ENCODE measurements around the gene ZPLD1. TPM values are rescaled to one million over a fixed set of nuclear protein-coding genes. Genes with fewer than 3 reads are reported as not detected.

ZPLD1 gene
- total RNA-seq, 2 experiments from 2014 or later, result not detected

- intact Hi-C loops (cut with DNase I, micrococcal nuclease), result no loop called here
- Mint-ChIP-seq H3K27ac (no peak overlapping the region), H3K9me3 (no peaks in the 10 kb centered on the region), H3K4me3 (no peak overlapping the region), H3K27me3 (peaks cover 19% of the 10 kb centered on the region), H3K4me1 (ENCODE audit: low read depth) (no peaks in the 10 kb centered on the region), H3K36me3 (ENCODE audit: low read depth) (no peaks in the 10 kb centered on the region)
- no peak for TF ChIP-seq CTCF (IDR thresholded peaks at IDR 0.05)
- no peak for ATAC-seq (ENCODE audit: poor library complexity)
- H3K4me1 ChIP-seq (ENCODE audit: insufficient read depth, low read length), result no peaks in the 10 kb centered on the region
- no peaks in the 10 kb centered on the region for H3K9me3 ChIP-seq (ENCODE audit: control insufficient read depth in 1 of 2, insufficient read depth in 1 of 2, low read length in 2 of 2)
- no peaks in the 10 kb centered on the region for H3K36me3 ChIP-seq (ENCODE audit: insufficient read depth, low read length)
- no peak for DNase-seq
- peaks cover 0 to 3% of the 10 kb centered on the region in 2 experiments for H3K27me3 ChIP-seq (ENCODE audit: control insufficient read depth in 1 of 2, insufficient read depth in 2 of 2, low read length in 2 of 2)
- no peak overlapping the region for H3K27ac ChIP-seq (ENCODE audit: low read depth in 1 of 2, low read length in 2 of 2)
- ChIA-PET CTCF (interaction anchor here (1.2 kb wide), 1 partner anchor 12 kb away, joined by 3 read pairs; no protein-coding TSS in a partner anchor), POLR2A (no interaction called here)
- H3K4me3 ChIP-seq (ENCODE audit: low read length), result no peak overlapping the region
These were observed 22.8 kb downstream of the ZPLD1 start for GRCh38 chr3:102457644-102458043.

GRCh38 chr3:102460579-102460978, 25.8 kb downstream of the ZPLD1 start:
- no peaks in the 10 kb centered on the region for H3K36me3 Mint-ChIP-seq (ENCODE audit: low read depth)

GRCh38 chr3:102464261-102464660, 29.4 kb downstream of the ZPLD1 start:
- Histone ChIP-seq H3K36me3 (ENCODE audit: insufficient read depth, low read length) (no peaks in the 10 kb centered on the region), H3K9me3 (ENCODE audit: control insufficient read depth in 1 of 2, insufficient read depth in 1 of 2, low read length in 2 of 2) (no peaks in the 10 kb centered on the region), H3K4me1 (ENCODE audit: insufficient read depth, low read length) (no peaks in the 10 kb centered on the region), H3K4me3 (ENCODE audit: low read length) (no peak overlapping the region), H3K27me3 (ENCODE audit: control insufficient read depth in 1 of 2, insufficient read depth in 2 of 2, low read length in 2 of 2) (no peaks in the 10 kb centered on the region), H3K27ac (ENCODE audit: low read depth in 1 of 2, low read length in 2 of 2) (no peak overlapping the region)
- H3K4me1 Mint-ChIP-seq (ENCODE audit: low read depth), result no peaks in the 10 kb centered on the region
- H3K27ac Mint-ChIP-seq, result no peak overlapping the region
- intact Hi-C loops (cut with DNase I, micrococcal nuclease), result no loop called here
- DNase-seq (no peak), ATAC-seq (ENCODE audit: poor library complexity) (no peak)
- ChIA-PET POLR2A (no interaction called here), CTCF (no interaction called here)
- H3K27me3 Mint-ChIP-seq, result peaks cover 19% of the 10 kb centered on the region
- TF ChIP-seq CTCF (IDR thresholded peaks at IDR 0.05), result no peak
- H3K4me3 Mint-ChIP-seq, result no peak overlapping the region
- H3K9me3 Mint-ChIP-seq, result no peaks in the 10 kb centered on the region
- no peaks in the 10 kb centered on the region for H3K36me3 Mint-ChIP-seq (ENCODE audit: low read depth)

More at GRCh38 chr3:102460579-102460978, 25.8 kb downstream of the ZPLD1 start:
- H3K36me3 ChIP-seq (ENCODE audit: insufficient read depth, low read length), result no peaks in the 10 kb centered on the region
- ChIA-PET CTCF (no interaction called here), POLR2A (no interaction called here)
- Mint-ChIP-seq H3K9me3 (no peaks in the 10 kb centered on the region), H3K27ac (no peak overlapping the region), H3K27me3 (peaks cover 23% of the 10 kb centered on the region), H3K4me3 (no peak overlapping the region), H3K4me1 (ENCODE audit: low read depth) (no peaks in the 10 kb centered on the region)
- H3K27me3 ChIP-seq (ENCODE audit: control insufficient read depth in 1 of 2, insufficient read depth in 2 of 2, low read length in 2 of 2), result peaks cover 0 to 3% of the 10 kb centered on the region in 2 experiments
- no peak overlapping the region for H3K4me3 ChIP-seq (ENCODE audit: low read length)
- no peak for TF ChIP-seq CTCF (IDR thresholded peaks at IDR 0.05)
- no peaks in the 10 kb centered on the region for H3K9me3 ChIP-seq (ENCODE audit: control insufficient read depth in 1 of 2, insufficient read depth in 1 of 2, low read length in 2 of 2)
- ATAC-seq (ENCODE audit: poor library complexity) (no peak), DNase-seq (no peak)
- no peaks in the 10 kb centered on the region for H3K4me1 ChIP-seq (ENCODE audit: insufficient read depth, low read length)
- H3K27ac ChIP-seq (ENCODE audit: low read depth in 1 of 2, low read length in 2 of 2), result no peak overlapping the region
- intact Hi-C loops (cut with DNase I, micrococcal nuclease), result no loop called here

Data from CD4-positive, alpha-beta T cell (primary cell).